HEK293 (cell line): ENCODE measurements around the gene RSPH3.

Source experiments
- ATF2 ChIP-seq: fragments of 450-650 bp; formaldehyde crosslinking; IDR thresholded peaks from 2 replicates; pipeline ENCODE4 v1.5.1; 2016; ENCODE audit warnings: missing biosample characterization, missing genetic modification characterization, low read depth
- BCL11A ChIP-seq: fragments of 450-650 bp; formaldehyde crosslinking; IDR thresholded peaks from 2 replicates; pipeline ENCODE4 v1.5.1; 2016; ENCODE audit warnings: low read depth, missing biosample characterization, missing genetic modification characterization
- HOXA7 ChIP-seq: sonication (generic); formaldehyde crosslinking; IDR thresholded peaks from 2 replicates; pipeline ENCODE4 v1.8.1; 2022; ENCODE audit warnings: missing genetic modification reagents, borderline replicate concordance
- IKZF3 ChIP-seq: fragments of 450-650 bp; IDR thresholded peaks from 2 replicates; pipeline ENCODE4 v1.5.0; 2018; ENCODE audit warnings: missing biosample characterization, mild to moderate bottlenecking, missing genetic modification characterization, moderate library complexity
- OVOL3 ChIP-seq: fragments of 450-650 bp; formaldehyde crosslinking; IDR thresholded peaks from 2 replicates; pipeline ENCODE4 v1.5.1; 2016; ENCODE audit warnings: missing biosample characterization, missing genetic modification characterization
- PRDM4 ChIP-seq: fragments of 450-650 bp; formaldehyde crosslinking; IDR thresholded peaks from 2 replicates; pipeline ENCODE4 v1.5.1; 2017; ENCODE audit warnings: missing biosample characterization, missing genetic modification characterization
- SP2 ChIP-seq: fragments of 450-650 bp; formaldehyde crosslinking; IDR thresholded peaks from 2 replicates; pipeline ENCODE4 v1.5.1; 2016; ENCODE audit warnings: missing biosample characterization, missing genetic modification characterization
- TSHZ1 ChIP-seq: fragments of 450-650 bp; formaldehyde crosslinking; IDR thresholded peaks from 2 replicates; pipeline ENCODE4 v1.5.1; 2016; ENCODE audit warnings: missing biosample characterization, missing genetic modification characterization, borderline replicate concordance
- ZBTB11 ChIP-seq: fragments of 450-650 bp; formaldehyde crosslinking; conservative IDR thresholded peaks from 2 replicates; pipeline ENCODE4 v1.5.1; 2016; ENCODE audit warnings: low read depth, missing biosample characterization, missing genetic modification characterization
- ZFP3 ChIP-seq: fragments of 450-650 bp; formaldehyde crosslinking; IDR thresholded peaks from 2 replicates; pipeline ENCODE4 v1.5.1; 2016; ENCODE audit warnings: low read depth, missing biosample characterization, missing genetic modification characterization
- ZNF148 ChIP-seq: fragments of 450-650 bp; formaldehyde crosslinking; IDR thresholded peaks from 2 replicates; pipeline ENCODE4 v1.5.0; 2017; ENCODE audit warnings: missing biosample characterization, missing genetic modification characterization, borderline replicate concordance
- ZNF324 ChIP-seq: fragments of 450-650 bp; formaldehyde crosslinking; IDR thresholded peaks from 2 replicates; pipeline ENCODE4 v1.5.1; 2016; ENCODE audit warnings: missing biosample characterization, missing genetic modification characterization
- ZNF335 ChIP-seq: fragments of 450-650 bp; formaldehyde crosslinking; conservative IDR thresholded peaks from 2 replicates; pipeline ENCODE4 v1.5.1; 2016; ENCODE audit warnings: missing biosample characterization, missing genetic modification characterization
- ZNF366 ChIP-seq: fragments of 450-650 bp; formaldehyde crosslinking; conservative IDR thresholded peaks from 2 replicates; pipeline ENCODE4 v1.5.1; 2016; ENCODE audit warnings: missing biosample characterization, missing genetic modification characterization
- ZNF404 ChIP-seq: fragments of 450-650 bp; formaldehyde crosslinking; IDR thresholded peaks from 2 replicates; pipeline ENCODE4 v1.5.1; 2017; ENCODE audit warnings: missing biosample characterization, missing genetic modification characterization
- ZNF426 ChIP-seq: fragments of 450-650 bp; formaldehyde crosslinking; IDR thresholded peaks from 2 replicates; pipeline ENCODE4 v1.5.1; 2017; ENCODE audit warnings: missing biosample characterization, missing genetic modification characterization, mild to moderate bottlenecking, inconsistent platforms, moderate library complexity
- ZNF473 ChIP-seq: fragments of 450-650 bp; formaldehyde crosslinking; IDR thresholded peaks from 2 replicates; pipeline ENCODE4 v1.5.1; 2017; ENCODE audit warnings: missing biosample characterization, missing genetic modification characterization
- ZNF513 ChIP-seq: fragments of 450-650 bp; IDR thresholded peaks from 2 replicates; pipeline ENCODE4 v1.5.1; 2018; ENCODE audit warnings: missing biosample characterization, missing genetic modification characterization
- ZNF624 ChIP-seq: fragments of 450-650 bp; formaldehyde crosslinking; IDR thresholded peaks from 2 replicates; pipeline ENCODE4 v1.5.1; 2017; ENCODE audit warnings: missing biosample characterization, missing genetic modification characterization
- ZNF660 ChIP-seq: fragments of 450-650 bp; IDR thresholded peaks from 2 replicates; pipeline ENCODE4 v1.5.1; 2018; ENCODE audit warnings: missing biosample characterization, mild to moderate bottlenecking, missing genetic modification characterization
- ZNF768 ChIP-seq: fragments of 450-650 bp; formaldehyde crosslinking; IDR thresholded peaks from 2 replicates; pipeline ENCODE4 v1.5.1; 2018; ENCODE audit warnings: missing biosample characterization, mild to moderate bottlenecking, missing genetic modification characterization
- ZSCAN5A ChIP-seq: fragments of 450-650 bp; formaldehyde crosslinking; IDR thresholded peaks from 2 replicates; pipeline ENCODE4 v1.5.1; 2016; ENCODE audit warnings: missing biosample characterization, missing genetic modification characterization

Gene RSPH3

GRCh38 chr6:158999666-159000403 lies at the start of gene RSPH3 (continued):
- no peak for TF ChIP-seq ATF2 (tag by site-specific recombination)
- TF ChIP-seq ZNF513: no peak
- TF ChIP-seq ZNF473 (tag by site-specific recombination): no peak
- TF ChIP-seq BCL11A (tag by site-specific recombination): peak; percentile 87; the same call in 1 of the 2 replicates
- no peak; the same call in 1 of the 2 replicates for TF ChIP-seq ZNF768 (tag by site-specific recombination)
- TF ChIP-seq ZNF404 (tag by site-specific recombination): no peak
- TF ChIP-seq TSHZ1 (tag by site-specific recombination): peak; percentile 23; the same call in 1 of the 2 replicates
- no peak; the same call in 1 of the 2 replicates for TF ChIP-seq ZNF366 (tag by site-specific recombination)
- peak; percentile 93 for TF ChIP-seq ZSCAN5A (tag by site-specific recombination)
- TF ChIP-seq ZNF426 (tag by site-specific recombination): no peak
- peak; percentile 99 for TF ChIP-seq IKZF3 (tag by site-specific recombination)
- no peak for TF ChIP-seq PRDM4
- TF ChIP-seq ZNF335: peak; percentile 92
- no peak for TF ChIP-seq OVOL3 (tag by site-specific recombination)
- no peak for TF ChIP-seq ZNF148 (tag by site-specific recombination)
- peak; percentile 98 for TF ChIP-seq ZBTB11
- TF ChIP-seq HOXA7: no peak
- TF ChIP-seq ZNF324 (tag by site-specific recombination): peak; percentile 72; the same call in 1 of the 2 replicates
- TF ChIP-seq ZFP3 (tag by site-specific recombination): no peak
- peak; percentile 93 for TF ChIP-seq ZNF660
- peak; percentile 89 for TF ChIP-seq SP2
- TF ChIP-seq ZNF624 (tag by site-specific recombination): no peak
